Type B pancreatic cell (in vitro differentiated cells): ENCODE data around the gene HS2ST1. TPM values are rescaled to one million over a fixed set of nuclear protein-coding genes. Genes with fewer than 3 reads are reported as not detected.

ENCODE experiments used
- DNase-seq: peaks from one replicate; pipeline ENCODE4 v3.0.0; 2021; ENCODE audit warnings: mixed read lengths; ENCODE audit not compliant: unreplicated experiment; ENCODE audit errors: extremely low spot score
- H3K27ac Mint-ChIP-seq: 2 replicates; pipeline ENCODE4 v1.8.0; 2021; ENCODE audit warnings: mild to moderate bottlenecking, mixed read lengths
- H3K27me3 Mint-ChIP-seq: 2 replicates; pipeline ENCODE4 v1.8.0; 2021; ENCODE audit warnings: mixed read lengths
- H3K36me3 Mint-ChIP-seq: 2 replicates; pipeline ENCODE4 v1.8.0; 2021; ENCODE audit warnings: mixed read lengths
- H3K4me1 Mint-ChIP-seq: one replicate; pipeline ENCODE4 v1.8.0; 2021; ENCODE audit warnings: mixed read lengths; ENCODE audit not compliant: unreplicated experiment
- H3K4me3 Mint-ChIP-seq: 2 replicates; pipeline ENCODE4 v1.8.0; 2021; ENCODE audit warnings: mild to moderate bottlenecking, mixed read lengths
- H3K9me3 Mint-ChIP-seq: 2 replicates; pipeline ENCODE4 v1.8.0; 2021; ENCODE audit warnings: mixed read lengths
- CTCF ChIP-seq: fragments of 200-600 bp; sonication (generic); conservative IDR thresholded peaks from 2 replicates; pipeline ENCODE4 v1.5.0; 2021; ENCODE audit warnings: antibody characterized with exemption, mild to moderate bottlenecking
- total RNA-seq: library from RNA; stranded (reverse); gene quantifications from 2 replicates; pipeline ENCODE4 v1.2.1, GENCODE V29; 2021; ENCODE audit warnings: low replicate concordance

HS2ST1 gene
- total RNA-seq, 1 donor from 2014 or later, result 40.3 TPM

- no peaks in the 10 kb centered on the region for H3K9me3 Mint-ChIP-seq
- H3K36me3 Mint-ChIP-seq, result no peaks in the 10 kb centered on the region
- no peak overlapping the region for H3K27ac Mint-ChIP-seq
- TF ChIP-seq CTCF, result no peak
- no peak for DNase-seq
- H3K4me1 Mint-ChIP-seq, result peaks cover 16% of the 10 kb centered on the region
- no peak overlapping the region for H3K4me3 Mint-ChIP-seq
- H3K27me3 Mint-ChIP-seq, result no peaks in the 10 kb centered on the region
Observed at GRCh38 chr1:86950712-86951419, 36.4 kb downstream of the HS2ST1 start.

- DNase-seq, result no peak
- no peak for TF ChIP-seq CTCF
- no peaks in the 10 kb centered on the region for H3K9me3 Mint-ChIP-seq
- H3K27ac Mint-ChIP-seq, result no peak overlapping the region
- no peaks in the 10 kb centered on the region for H3K27me3 Mint-ChIP-seq
- H3K36me3 Mint-ChIP-seq, result no peaks in the 10 kb centered on the region
- peaks cover 16% of the 10 kb centered on the region for H3K4me1 Mint-ChIP-seq
- H3K4me3 Mint-ChIP-seq, result no peak overlapping the region
Observed at GRCh38 chr1:86951430-86951829, 37.0 kb downstream of the HS2ST1 start.

- H3K27me3 Mint-ChIP-seq, result no peaks in the 10 kb centered on the region
- peaks cover 16% of the 10 kb centered on the region for H3K4me1 Mint-ChIP-seq
- H3K9me3 Mint-ChIP-seq, result no peaks in the 10 kb centered on the region
- H3K4me3 Mint-ChIP-seq, result no peak overlapping the region
- H3K27ac Mint-ChIP-seq, result no peak overlapping the region
- peaks cover 2% of the 10 kb centered on the region for H3K36me3 Mint-ChIP-seq
- no peak for TF ChIP-seq CTCF
- no peak for DNase-seq
Observed at GRCh38 chr1:86953167-86953566, 38.7 kb downstream of the HS2ST1 start.

GRCh38 chr1:86955678-86956077 lies 41.2 kb downstream of the HS2ST1 start:
- Mint-ChIP-seq H3K27ac (no peak overlapping the region), H3K9me3 (no peaks in the 10 kb centered on the region), H3K27me3 (no peaks in the 10 kb centered on the region), H3K36me3 (peaks cover 13% of the 10 kb centered on the region), H3K4me3 (no peak overlapping the region), H3K4me1 (peaks cover 12% of the 10 kb centered on the region)
- no peak for TF ChIP-seq CTCF
- no peak for DNase-seq

GRCh38 chr1:86956221-86956620 lies 41.8 kb downstream of the HS2ST1 start:
- no peak overlapping the region for H3K27ac Mint-ChIP-seq
- peaks cover 13% of the 10 kb centered on the region for H3K36me3 Mint-ChIP-seq
- no peaks in the 10 kb centered on the region for H3K9me3 Mint-ChIP-seq
- no peak for TF ChIP-seq CTCF
- no peak for DNase-seq
- peaks cover 9% of the 10 kb centered on the region for H3K4me1 Mint-ChIP-seq
- H3K4me3 Mint-ChIP-seq, result no peak overlapping the region
- H3K27me3 Mint-ChIP-seq, result no peaks in the 10 kb centered on the region
